Omental fat pad (tissue), 4 donors: Measurements from ENCODE around the gene NR3C1. TPM values are rescaled to one million over a fixed set of nuclear protein-coding genes. Genes with fewer than 3 reads are reported as not detected.

Experiments
- ATAC-seq: fragments of 150-250 bp; one replicate; pipeline ENCODE4 v1.9.1; 2016; ENCODE audit warnings: mild to moderate bottlenecking, moderate library complexity; ENCODE audit not compliant: low FRiP score
- DNase-seq: peaks from one replicate; pipeline ENCODE4 v3.0.0-alpha.2; 2019; ENCODE audit warnings: low spot score
- total RNA-seq, 4 donors: library from RNA; depleted of rRNA; stranded (reverse); fragments of >200 nt; gene quantifications; one replicate each; pipeline ENCODE4 v1.1.0, GENCODE V29; 2016
- TF ChIP-seq, protein P1 (sequence below), 3 donors: fragments of 450-650 bp; IDR thresholded peaks; one replicate each; pipeline ENCODE4 v1.5.1; 2016 to 2017; ENCODE audit warnings: antibody characterized with exemption in 3 of 3, mild to moderate bottlenecking in 3 of 3, moderate library complexity in 2 of 3

The NR3C1 gene
- total RNA-seq, 4 donors from 2014 or later, result 57.1 to 102 (median 62.3) TPM

DNA sequence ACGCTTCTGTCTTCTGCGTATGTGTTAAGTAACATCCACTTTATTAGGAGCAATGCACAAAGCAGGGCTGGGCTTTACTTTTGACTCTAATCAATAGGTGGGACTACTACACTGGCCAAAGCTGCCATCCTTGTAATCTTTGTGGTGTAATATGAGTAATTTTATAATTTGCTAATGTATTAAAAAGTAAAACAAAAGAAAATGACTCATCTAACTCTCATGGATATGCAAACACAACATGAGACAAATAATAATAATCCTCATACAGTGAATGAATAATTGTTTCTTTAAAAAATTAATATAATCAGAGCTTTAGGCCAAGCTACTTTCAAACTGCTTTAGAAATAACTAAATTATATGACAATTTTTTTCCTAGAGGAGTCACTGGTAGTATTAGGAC, 90.7 kb downstream of the NR3C1 start:
- ATAC-seq, result no peak
- DNase-seq, result no peak
- TF ChIP-seq, protein P1, sequence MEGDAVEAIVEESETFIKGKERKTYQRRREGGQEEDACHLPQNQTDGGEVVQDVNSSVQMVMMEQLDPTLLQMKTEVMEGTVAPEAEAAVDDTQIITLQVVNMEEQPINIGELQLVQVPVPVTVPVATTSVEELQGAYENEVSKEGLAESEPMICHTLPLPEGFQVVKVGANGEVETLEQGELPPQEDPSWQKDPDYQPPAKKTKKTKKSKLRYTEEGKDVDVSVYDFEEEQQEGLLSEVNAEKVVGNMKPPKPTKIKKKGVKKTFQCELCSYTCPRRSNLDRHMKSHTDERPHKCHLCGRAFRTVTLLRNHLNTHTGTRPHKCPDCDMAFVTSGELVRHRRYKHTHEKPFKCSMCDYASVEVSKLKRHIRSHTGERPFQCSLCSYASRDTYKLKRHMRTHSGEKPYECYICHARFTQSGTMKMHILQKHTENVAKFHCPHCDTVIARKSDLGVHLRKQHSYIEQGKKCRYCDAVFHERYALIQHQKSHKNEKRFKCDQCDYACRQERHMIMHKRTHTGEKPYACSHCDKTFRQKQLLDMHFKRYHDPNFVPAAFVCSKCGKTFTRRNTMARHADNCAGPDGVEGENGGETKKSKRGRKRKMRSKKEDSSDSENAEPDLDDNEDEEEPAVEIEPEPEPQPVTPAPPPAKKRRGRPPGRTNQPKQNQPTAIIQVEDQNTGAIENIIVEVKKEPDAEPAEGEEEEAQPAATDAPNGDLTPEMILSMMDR (IDR thresholded peaks at IDR 0.05), result no peak

DNA sequence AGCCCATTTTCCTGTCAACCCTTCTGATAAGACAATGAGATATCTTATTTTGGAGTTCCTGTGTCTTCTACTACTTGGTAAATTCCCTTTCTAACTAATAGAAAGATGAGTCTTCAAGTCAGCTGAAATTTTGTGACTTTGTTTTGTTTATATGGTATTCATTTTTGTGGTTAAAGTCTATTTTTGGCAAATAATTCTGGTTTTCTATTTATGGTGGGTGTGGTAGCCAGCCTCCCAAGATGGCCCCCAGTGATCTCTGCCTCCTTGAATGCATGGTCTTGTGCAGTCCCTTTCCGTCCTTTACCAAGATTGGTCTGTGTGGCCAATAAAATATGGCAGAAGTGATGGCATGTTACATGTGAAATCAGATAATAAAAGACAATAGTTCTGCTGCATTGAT, 91.5 kb downstream of the NR3C1 start:
- no peak for DNase-seq
- TF ChIP-seq, protein P1 (IDR thresholded peaks at IDR 0.05), result no peak
- ATAC-seq, result no peak

DNA sequence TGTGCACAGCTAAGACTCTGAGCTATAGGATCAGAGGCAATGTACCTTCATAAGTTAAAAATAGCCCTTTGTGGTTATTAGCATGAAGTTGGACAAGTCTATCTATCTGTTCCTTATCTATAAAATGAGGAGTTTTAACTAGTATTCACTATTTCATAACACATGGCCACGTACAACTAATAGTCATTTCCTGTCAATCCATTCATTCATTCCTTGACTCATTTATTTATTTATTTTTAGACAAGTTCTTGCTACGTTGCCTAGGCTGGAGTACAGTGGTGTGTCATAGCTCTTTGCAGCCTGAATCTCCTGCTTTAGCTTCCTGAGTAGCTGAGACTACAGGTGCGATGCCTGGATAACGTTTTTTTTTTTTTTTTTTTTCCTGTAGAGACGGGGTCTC, 92.1 kb downstream of the NR3C1 start:
- ATAC-seq (no peak), DNase-seq (no peak)
- TF ChIP-seq, protein P1 (IDR thresholded peaks at IDR 0.05), result no peak

DNA sequence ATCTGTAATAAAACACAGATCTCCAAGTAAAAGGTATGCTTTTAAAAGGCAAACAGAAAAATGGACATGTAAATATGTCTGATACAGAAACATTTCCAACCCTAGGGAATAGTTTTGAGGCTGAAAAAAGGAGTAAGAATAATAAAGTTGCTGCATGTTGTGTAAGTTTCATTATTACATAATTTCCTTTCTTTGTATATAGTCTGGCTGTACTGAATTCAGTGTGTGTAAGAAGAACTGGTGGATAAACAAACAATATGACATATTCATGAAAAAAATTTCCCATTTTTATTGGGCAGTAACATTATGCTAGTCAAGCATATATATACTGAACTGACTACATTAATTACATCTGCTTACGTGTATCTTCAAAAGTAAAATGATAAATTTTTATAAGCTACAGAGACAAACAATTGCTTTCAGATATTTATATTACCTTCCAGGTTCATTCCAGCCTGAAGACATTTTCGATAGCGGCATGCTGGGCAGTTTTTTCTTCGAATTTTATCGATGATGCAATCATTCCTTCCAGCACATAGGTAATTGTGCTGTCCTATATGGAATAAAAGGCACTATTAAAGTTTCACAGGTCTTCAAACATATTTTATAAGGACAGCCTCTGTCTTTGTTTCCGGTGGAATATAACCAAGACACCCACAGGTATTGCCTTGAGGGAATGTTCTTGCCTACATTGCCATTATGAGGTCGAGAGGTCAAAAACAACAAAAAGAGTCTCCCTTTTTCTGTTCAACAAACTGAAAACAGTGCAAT, 93.6 kb downstream of the NR3C1 start:
- TF ChIP-seq, protein P1 (IDR thresholded peaks at IDR 0.05), result no peak
- no peak for ATAC-seq
- DNase-seq, result no peak

DNA sequence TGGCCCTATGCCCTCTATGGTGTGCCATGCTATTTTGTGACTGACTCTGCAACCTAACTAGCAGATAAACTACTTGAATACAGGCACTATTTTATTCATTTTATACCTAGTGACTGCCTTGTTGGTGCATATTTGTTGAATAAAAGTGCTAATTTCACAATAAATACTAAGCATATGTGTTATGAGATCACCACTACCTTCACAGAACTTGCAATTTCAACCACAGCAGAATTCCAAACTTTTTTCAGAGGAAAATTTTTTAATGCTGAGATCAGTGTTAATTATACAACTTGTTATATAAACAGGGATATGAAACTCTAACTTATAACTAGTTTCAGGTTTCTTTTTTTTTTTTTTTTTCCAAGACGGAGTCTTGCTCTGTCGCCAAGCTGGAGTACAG, 94.8 kb downstream of the NR3C1 start:
- TF ChIP-seq, protein P1 (IDR thresholded peaks at IDR 0.05), result no peak
- ATAC-seq (no peak), DNase-seq (no peak)

DNA sequence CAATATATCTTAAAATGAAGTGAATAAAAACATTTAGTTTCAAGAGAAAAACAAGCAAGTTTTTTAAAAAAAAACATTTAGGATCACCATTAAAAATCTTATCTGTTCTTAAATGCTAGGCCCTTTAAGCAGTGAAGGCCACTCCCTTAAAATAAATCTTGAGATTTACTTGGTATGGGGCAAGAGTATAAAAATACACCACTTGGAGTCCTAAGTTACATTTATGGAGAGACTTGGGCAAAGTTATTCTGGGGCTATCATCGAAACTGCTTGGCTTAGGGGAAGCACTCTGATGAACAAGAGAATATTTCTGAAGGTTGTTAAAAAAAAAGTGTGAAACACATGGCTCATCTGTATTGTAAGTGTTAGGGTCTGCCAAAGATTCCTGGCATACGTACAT, 97.4 kb downstream of the NR3C1 start:
- ATAC-seq (no peak), DNase-seq (no peak)
- TF ChIP-seq, protein P1 (IDR thresholded peaks at IDR 0.05), result no peak

DNA sequence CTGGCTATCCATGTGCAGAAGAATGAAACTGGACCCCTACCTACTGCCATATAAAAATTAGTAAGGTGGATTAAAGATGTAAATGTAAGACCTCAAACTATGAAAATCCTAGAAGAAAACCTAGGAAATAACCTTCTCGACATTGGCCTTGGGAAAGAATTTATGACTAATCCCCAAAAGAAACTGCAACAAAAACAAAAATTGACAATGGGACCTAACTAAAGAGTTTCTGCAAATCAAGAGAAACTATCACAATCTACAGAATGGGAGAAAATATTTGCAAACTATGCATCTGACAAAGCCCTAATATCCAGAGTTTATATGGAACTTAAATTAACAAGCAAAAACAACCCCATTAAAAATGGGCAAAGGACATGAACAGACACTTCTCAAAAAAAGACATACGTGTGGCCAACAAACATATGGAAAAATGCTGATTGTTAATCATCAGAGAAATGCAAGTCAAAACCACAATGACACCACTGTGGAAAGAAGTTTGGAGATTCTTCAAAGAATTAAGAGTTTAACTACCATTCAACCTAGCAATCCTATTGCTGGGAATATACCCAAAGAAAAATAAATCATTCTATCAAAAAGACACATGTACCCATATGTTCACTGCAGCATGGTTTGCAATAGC, 98.5 kb downstream of the NR3C1 start:
- TF ChIP-seq, protein P1 (IDR thresholded peaks at IDR 0.05), result no peak
- ATAC-seq, result no peak
- DNase-seq, result no peak
